HG03045 (cell line): Measurements from ENCODE around the gene NFIX.
"Not testable (repeated sequence)": the region's sequence is repeated elsewhere in the genome, so short reads cannot be mapped to it uniquely, and the experiment has no call there.

ENCODE experiments used
- ATAC-seq: cut with Tn5 transposase; IDR thresholded peaks from one replicate; pipeline ENCODE4 v1.9.1; 2021; ENCODE audit warnings: mild to moderate bottlenecking, moderate library complexity; ENCODE audit not compliant: unreplicated experiment

The NFIX gene

GRCh38 chr19:12957389-12957952 is 37.8 kb upstream of the NFIX start:
- ATAC-seq: not testable (repeated sequence)

- no peak for ATAC-seq
Observed at GRCh38 chr19:12959481-12959880, 35.8 kb upstream of the NFIX start.

- no peak for ATAC-seq
Observed at GRCh38 chr19:12965017-12965811, 30.1 kb upstream of the NFIX start.

GRCh38 chr19:12965812-12966135 is 29.5 kb upstream of the NFIX start:
- no peak for ATAC-seq

GRCh38 chr19:12967907-12968306 is 27.4 kb upstream of the NFIX start:
- no peak for ATAC-seq

- no peak for ATAC-seq
Observed at GRCh38 chr19:12969292-12969988, 25.8 kb upstream of the NFIX start, which contains the start of gene DAND5. TSS of gene DAND5 (plus strand) at chr19:12969576. CDS start at chr19:12969661, 85 bp downstream.

- no peak for ATAC-seq
Observed at GRCh38 chr19:12970070-12970820, 25.0 kb upstream of the NFIX start.

- no peak for ATAC-seq
Observed at GRCh38 chr19:12973236-12973635, 22.0 kb upstream of the NFIX start.

- no peak for ATAC-seq
Observed at GRCh38 chr19:12974301-12975220, 20.7 kb upstream of the NFIX start.

- no peak for ATAC-seq
Observed at GRCh38 chr19:12975221-12975741, 20.0 kb upstream of the NFIX start.

- ATAC-seq: not testable (repeated sequence)
Observed at GRCh38 chr19:12976109-12976508, 19.2 kb upstream of the NFIX start.

GRCh38 chr19:12979974-12980373 is 15.3 kb upstream of the NFIX start:
- no peak for ATAC-seq

- ATAC-seq: no peak
Observed at GRCh38 chr19:12982648-12983047, 12.6 kb upstream of the NFIX start.

- no peak for ATAC-seq
Observed at GRCh38 chr19:12983091-12983490, 12.2 kb upstream of the NFIX start.

GRCh38 chr19:12983542-12984142 is 11.6 kb upstream of the NFIX start:
- no peak for ATAC-seq

- ATAC-seq: no peak
Observed at GRCh38 chr19:12984143-12984627, 11.1 kb upstream of the NFIX start.

- no peak for ATAC-seq
Observed at GRCh38 chr19:12984683-12985048, 10.6 kb upstream of the NFIX start.

- no peak for ATAC-seq
Observed at GRCh38 chr19:12985049-12985776, 10.1 kb upstream of the NFIX start.

- ATAC-seq: no peak
Observed at GRCh38 chr19:12986726-12987125, 8.5 kb upstream of the NFIX start.
